ENCODE data around the gene NAA30.
A peak's percentile ranks its signal among the peaks of the same experiment; 100 is the strongest.
"Not testable (repeated sequence)": the region's sequence is repeated elsewhere in the genome, so short reads cannot be mapped to it uniquely, and the experiment has no call there.

The NAA30 gene

GRCh38 chr14:57390037-57390805 is at the start of gene NAA30:
Gene NAA30, plus strand, starts transcription at chr14:57390586. Its CDS starts 372 bp downstream, at chr14:57390958.
- DNase-seq, result peak; percentile 76

DNA sequence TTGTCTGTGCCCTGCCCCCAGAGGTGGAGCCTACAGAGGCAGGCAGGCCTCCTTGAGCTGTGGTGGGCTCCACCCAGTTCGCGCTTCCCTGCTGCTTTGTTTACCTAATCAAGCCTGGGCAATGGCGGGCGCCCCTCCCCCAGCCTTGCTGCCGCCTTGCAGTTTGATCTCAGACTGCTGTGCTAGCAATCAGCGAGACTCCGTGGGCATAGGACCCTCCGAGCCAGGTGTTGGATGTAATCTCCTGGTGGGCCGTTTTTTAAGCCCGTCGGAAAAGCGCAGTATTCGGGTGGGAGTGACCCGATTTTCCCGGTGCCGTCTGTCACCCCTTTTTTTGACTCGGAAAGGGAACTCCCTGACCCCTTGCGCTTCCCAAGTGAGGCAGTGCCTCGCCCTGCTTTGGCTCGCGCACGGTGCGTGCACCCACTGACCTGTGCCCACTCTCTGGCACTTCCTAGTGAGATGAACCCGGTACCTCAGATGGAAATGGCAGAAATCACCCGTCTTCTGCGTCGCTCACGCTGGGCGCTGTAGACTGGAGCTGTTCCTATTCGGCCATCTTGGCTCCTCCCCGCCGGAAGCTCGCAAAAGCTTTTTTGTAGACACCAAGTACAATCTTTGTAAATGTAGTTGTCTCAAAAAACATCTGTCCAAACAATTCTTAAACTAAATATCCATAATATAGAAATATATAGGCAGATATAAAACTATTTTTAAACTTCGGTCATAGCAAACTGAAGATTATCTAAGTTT is 46.7 kb upstream of the NAA30 start:
- DNase-seq, result not testable (repeated sequence)

GRCh38 chr14:57345106-57345505 is 45.3 kb upstream of the NAA30 start:
- DNase-seq, result peak; percentile 45

DNA sequence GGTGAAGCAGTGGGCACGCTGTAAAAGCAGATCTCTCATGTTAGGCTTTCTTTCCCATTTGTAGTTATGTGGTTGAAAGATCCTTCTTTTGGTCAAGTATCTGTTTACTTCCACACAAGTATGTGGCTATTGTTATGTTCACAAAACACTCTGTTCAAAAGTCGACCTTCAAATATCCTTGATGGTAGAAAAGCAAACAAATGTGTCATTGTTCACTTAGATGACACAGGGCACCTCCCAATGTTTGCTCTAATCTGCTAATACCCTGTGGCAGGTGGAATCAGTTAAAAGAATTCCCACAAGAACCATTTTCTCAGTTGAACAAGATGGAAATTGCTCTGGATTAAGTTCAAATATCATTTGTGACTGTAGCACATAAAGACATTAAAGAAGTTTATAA is 43.6 kb upstream of the NAA30 start:
- peak; percentile 75 for DNase-seq

DNA sequence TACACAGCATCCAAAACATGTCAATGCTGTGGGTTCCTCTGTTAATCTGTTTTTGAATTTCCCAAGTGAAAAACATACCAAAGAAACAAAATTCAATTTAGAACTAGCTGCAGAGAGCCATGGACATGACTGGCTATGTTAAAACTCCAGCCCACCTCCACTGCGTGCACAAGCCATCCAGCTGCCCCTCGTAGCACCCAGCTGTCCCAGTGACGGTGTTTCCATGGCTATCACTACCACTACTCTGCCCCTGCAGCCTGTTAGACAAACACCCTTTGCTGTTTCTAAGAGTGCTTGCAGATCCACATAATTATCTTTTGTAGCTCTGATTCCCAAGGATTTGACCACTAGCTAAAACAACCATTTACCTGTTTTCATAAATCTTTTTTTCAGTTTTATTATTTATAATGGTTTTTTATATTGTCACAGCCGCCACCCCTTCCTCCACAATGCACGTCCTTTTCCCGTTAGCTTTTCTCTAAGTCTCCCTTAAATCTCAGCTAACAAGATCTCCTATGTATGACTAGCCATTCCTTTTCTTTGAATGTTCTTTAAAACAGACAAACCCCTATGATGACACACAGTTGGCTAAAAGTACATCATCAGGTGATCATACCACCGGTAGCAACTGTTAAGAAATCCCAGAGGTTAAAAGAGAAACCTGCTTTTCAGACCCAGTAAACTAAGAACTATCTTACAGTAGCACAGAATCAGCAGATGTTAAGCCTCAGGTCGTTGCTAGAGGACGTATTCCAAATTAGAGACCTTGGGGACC is 37.8 kb upstream of the NAA30 start:
- DNase-seq, result peak; percentile 9

DNA sequence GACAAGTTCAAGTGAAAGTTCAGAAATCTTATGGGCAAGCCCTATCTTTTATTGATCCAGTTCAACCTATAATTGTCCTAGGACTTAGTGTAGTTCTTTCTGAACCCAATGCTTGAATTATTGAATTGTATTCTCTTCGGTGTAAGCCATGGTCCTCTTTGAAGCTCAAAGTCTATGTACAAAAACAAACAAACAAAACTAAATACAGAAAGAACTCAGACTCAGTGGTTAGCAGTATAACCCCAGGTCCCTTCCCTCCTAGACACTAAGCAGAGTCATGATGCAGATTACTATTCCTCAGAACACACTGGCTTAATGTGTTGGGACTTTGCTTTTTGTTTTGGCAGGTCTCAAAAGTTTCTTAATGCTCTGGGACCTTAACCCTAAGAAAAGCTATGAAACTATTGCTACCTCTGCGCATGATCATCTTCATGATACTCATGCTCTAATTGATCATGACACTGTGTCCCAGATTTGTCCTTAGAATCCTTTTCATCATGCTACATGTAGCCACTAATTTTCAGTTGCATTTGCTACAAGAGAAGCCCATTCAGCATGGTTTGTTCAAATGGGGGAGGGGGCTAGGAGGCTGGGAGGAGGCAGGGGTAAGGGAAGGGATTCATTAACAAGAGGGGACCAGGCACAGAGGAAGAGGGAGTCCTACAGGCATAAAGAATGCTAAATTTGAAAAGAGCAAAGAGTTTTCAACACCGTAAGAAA is 35.1 kb upstream of the NAA30 start:
- DNase-seq, result no peak

DNA sequence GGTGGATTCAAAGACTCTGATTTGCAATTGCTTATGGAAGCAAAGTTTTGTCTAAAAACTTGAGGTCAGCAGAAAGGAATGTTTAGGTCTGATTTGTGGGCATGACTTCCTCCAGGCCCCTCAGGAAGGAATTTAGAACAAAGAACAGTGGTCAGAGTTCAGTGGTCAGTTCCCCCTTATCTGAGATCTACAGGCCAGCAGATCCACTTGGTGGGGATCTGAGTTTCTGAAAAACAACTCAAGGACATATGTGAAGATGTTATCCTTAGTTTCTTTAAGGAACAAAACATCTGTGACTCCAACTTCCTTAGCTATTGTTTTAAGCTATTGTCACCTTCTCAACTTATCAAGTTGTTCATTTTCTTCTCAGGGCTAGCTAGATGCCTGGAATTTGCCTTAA is 28.0 kb upstream of the NAA30 start:
- DNase-seq, result no peak

DNA sequence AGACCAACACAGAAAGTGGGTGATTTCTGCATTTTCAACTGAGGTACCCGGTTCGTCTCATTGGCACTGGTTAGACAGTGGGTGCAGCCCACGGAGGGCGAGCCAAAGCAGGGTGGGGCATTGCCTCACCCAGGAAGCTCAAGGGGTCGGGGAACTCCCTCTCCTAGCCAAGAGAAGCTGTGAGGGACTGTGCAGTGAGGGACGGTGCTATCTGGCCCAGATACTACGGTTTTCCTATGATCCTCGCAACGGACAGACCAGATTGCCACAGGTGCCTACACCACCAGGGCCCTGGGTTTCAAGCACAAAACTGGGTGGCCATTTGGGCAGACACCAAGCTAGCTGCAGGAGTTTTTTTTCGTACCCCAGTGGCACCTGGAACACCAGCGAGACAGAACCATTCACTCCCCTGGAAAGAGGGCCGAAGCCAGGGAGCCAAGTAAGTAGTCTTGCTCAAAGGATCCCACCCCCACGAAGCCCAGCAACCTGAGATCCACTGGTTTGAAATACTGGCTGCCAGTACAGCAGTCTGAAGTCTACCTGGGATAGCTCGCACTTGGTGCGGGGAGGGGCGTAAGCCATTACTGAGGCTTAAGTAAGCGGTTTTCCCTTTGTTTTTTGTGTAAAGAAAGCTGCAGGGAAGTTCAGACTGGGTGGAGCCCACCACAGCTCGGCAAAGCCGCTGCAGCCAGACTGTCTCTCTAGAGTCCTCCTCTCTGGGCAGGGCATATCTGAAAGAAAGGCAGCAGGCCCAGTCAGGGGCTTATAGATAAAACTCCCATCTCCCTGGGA is 25.5 kb upstream of the NAA30 start:
- no peak for DNase-seq

- DNase-seq, result not testable (repeated sequence)
Observed at GRCh38 chr14:57370187-57370586, 20.2 kb upstream of the NAA30 start.

- no peak for DNase-seq
Observed at GRCh38 chr14:57371013-57371412, 19.4 kb upstream of the NAA30 start.

GRCh38 chr14:57375156-57375555 is 15.2 kb upstream of the NAA30 start:
- DNase-seq, result no peak

- no peak for DNase-seq
Observed at GRCh38 chr14:57378661-57379060, 11.7 kb upstream of the NAA30 start.

- DNase-seq, result no peak
Observed at GRCh38 chr14:57380935-57381334, 9.5 kb upstream of the NAA30 start.

DNA sequence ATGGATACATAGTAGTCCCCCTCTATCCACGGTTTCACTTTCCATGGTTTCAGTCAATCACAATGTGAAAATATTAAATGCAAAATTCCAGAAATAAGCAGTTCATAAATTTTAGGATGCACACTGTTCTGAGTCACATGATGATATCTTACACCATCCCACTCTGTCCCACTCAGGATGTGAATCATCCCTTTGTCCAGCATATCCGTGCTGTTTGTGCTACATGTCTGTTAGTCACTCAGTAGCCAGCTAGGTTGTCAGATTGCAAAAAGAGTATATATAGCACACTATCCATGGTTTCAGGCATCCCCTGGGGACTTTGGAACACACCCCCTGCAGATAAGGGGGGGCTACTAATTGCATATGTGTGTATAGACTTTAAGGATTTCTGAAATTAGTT is 8.1 kb upstream of the NAA30 start:
- DNase-seq, result no peak

DNA sequence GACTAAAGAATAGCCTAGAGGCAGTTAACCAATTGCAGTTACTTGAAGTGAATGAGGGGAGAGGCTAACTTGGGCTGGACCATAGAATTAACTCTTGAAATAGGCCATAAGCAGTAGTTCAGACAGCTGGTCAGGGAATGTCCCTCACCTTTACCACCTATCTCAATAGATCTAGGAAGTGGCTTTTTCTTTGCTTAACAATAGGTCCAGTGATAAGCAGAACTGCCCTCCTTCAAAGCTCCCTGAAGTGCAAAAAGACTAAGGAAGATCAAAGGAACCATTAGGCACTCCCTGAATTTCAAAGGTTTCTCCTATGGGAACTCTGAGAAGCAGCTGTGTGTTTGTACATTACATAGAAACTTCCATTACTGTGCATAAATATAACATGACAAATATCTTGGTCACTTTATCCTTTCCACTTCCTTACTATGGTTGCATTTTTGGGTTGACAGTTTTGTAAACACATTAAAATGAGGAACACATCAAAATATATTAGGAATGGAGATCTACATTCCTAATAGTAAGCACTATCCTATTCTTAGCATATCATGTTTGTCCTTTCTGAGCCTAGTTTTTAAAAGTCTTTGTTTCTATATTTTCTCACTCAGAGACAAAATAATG is 7.2 kb upstream of the NAA30 start:
- no peak for DNase-seq

- no peak for DNase-seq
Observed at GRCh38 chr14:57388067-57388466, 2.3 kb upstream of the NAA30 start.

DNA sequence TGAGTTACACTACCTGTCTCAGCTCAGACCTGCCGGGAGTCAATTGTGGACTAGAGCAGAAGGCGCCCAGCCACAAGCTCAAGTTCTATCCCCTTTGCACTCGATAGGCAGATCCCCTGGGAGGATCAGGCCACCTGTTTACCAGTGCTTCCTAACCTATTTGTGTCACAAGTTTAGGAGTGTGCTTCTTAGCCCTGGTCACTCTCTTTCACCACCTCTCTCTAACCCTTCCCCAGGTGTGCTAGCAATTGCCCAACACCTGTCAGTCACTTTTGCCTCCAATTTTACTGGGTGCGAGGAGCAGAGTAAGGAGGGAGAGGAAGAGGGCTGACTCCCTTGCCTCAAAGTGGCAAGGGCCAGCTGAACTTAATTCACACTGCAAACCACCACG is 745 bp upstream of the NAA30 start:
- DNase-seq, result no peak

- peak; percentile 26 for DNase-seq
Observed at GRCh38 chr14:57390806-57391516, 575 bp downstream of the NAA30 start.

- DNase-seq, result no peak
Observed at GRCh38 chr14:57391517-57392195, 1.3 kb downstream of the NAA30 start.

DNA sequence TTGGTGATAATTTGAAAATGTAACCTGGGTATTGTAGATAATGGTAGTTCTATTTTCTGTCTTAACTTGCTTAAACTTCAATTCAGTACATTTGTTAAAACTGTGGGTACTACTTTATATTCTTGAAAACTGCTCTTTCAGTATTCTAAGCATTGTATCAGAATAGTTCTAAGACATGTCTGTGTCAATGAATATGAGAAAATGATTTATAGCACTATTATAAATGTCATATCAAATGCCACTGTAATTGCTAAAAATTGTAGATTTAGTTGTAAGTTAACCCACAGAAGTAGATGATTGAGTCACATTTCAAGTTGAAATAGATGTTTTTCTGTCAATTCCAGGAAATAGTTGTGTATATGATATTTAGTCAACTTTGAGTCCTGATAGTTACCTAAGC is 2.4 kb downstream of the NAA30 start:
- no peak for DNase-seq

Measured in NCI-H748 treated with DMSO at 0.1 percent for 48 hours (cell line).